ENCODE measurements around the gene BOLA2B.
"Not testable (repeated sequence)": the region's sequence is repeated elsewhere in the genome, so short reads cannot be mapped to it uniquely, and the experiment has no call there.

BOLA2B gene

GRCh38 chr16:30184096-30184890, 9.2 kb downstream of the BOLA2B start:
- DNase-seq: no peak

DNA sequence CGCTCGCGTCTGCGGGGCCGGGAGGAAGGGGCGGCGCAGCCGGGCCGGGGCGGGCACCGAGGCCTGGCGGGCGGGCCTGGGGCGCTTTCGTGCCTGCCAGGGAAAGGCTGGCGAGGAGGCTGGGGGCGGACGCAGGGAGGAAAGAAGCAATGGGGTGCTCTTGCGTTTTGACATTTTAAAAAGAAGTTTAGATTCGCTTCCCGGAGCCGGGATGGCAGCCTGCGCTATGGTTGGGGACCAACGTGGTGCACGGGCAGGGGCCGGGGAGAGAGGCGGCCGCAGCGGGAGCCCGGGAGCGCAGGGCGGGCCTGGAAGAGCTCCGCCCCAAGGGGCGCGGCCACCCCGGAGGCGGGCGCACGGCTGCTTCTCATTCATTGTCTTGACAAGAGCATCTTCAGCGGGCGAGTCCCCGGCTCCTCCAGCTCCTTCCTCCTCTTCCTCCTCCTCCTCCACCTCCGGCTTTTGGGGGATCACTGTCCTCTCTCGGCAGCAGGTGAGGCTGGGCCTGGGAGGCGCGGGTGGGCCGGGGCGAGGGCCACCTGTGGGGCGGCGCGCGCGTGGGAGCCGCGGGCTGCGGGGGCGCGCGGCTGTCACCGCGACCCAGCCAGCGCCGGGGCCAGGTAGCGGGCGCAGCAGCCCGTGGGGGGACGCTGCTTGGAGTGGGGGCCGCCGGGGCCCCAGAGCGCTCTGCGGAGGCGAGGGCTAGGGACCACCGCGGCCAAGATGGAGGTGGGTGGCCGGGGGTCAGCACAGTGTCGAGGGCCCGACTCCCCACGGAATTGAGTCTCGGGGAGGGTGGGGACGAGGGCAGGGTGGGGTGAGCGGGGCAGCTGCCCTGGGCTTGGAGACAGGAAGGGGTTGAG, 10.0 kb downstream of the BOLA2B start, which contains the start of gene CORO1A:
TSS of gene CORO1A (plus strand) at position 370 of the 863 bp plus-strand sequence. CDS start 1,608 bp downstream, outside the sequence.
- DNase-seq: no peak

DNA sequence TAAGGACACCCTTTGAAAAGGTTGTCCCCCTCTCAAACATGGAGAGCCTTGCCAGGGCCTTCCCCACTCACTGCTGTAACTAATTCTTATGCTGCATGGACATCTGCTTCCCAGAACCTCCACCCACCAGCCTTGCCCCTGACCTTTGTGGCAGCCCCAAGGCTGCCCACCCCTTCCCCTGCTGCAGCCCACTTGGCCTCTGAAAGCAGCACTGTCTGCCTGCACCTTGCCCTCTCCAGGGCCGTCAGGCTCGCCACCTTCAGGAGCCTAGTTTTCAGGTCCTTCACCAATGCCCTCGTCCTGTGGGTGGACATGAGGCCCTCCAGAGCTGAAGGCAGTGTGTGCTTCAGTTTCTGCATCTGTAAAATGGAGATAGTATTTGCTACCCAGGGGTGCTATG, 12.7 kb downstream of the BOLA2B start:
- no peak for DNase-seq

GRCh38 chr16:30179931-30180330, 13.5 kb downstream of the BOLA2B start:
- DNase-seq: no peak

GRCh38 chr16:30179195-30179594, 14.3 kb downstream of the BOLA2B start:
- no peak for DNase-seq

DNA sequence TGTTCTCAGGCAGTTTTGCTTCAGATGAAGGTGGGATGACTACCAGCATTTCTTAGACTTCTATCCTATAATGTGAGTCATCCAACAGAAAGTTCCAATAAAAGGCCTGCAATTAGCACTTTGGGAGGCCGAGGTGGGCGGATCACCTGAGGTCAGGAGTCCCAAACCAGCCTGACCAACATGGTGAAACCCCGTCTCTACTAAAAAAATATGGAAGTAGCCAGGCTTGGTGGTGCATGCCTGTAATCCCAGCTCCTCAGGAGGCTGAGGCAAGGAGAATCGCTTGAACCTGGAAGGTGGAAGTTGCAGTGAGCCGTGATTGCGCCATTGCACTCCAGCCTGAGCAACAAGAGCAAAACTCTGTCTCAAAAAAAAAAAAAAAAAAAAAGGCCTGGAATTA, 16.6 kb downstream of the BOLA2B start:
- not testable (repeated sequence) for DNase-seq

DNA sequence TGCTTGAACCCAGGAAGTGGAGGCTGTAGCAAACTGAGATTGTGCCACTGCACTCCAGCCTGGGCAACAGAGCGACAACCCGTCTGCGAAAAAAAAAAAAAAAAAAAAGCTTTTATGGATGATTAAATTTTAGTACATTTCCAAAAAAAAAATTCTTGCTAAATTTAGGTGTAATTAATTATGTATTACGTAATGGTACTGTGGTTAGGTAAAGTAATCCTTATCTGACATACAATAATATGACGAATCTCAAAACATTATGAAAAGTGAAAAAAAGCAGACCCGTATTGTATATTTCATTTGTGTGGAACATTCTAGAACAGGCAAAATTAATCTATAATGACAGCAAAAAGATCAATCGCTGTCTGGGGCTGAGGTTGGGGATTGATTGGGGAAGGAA, 20.4 kb downstream of the BOLA2B start:
- DNase-seq: no peak

GRCh38 chr16:30170145-30170544, 23.3 kb downstream of the BOLA2B start:
- DNase-seq: not testable (repeated sequence)

DNA sequence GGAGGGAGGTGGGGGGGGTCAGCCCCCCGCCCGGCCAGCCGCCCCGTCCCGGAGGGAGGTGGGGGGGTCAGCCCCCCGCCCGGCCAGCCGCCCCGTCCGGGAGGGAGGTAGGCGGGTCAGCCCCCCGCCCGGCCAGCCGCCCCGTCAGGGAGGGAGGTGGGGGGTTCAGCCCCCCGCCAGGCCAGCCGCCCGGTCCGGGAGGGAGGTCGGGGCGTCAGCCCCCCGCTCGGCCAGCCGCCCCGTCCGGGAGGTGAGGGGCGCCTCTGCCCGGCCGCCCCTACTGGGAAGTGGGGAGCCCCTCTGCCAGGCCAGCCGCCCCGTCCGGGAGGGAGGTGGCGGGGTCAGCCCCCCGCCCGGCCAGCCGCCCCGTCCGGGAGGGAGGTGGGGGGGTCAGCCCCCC, 24.1 kb downstream of the BOLA2B start:
- DNase-seq: not testable (repeated sequence)

GRCh38 chr16:30168746-30169145, 24.7 kb downstream of the BOLA2B start:
- DNase-seq: not testable (repeated sequence)

DNA sequence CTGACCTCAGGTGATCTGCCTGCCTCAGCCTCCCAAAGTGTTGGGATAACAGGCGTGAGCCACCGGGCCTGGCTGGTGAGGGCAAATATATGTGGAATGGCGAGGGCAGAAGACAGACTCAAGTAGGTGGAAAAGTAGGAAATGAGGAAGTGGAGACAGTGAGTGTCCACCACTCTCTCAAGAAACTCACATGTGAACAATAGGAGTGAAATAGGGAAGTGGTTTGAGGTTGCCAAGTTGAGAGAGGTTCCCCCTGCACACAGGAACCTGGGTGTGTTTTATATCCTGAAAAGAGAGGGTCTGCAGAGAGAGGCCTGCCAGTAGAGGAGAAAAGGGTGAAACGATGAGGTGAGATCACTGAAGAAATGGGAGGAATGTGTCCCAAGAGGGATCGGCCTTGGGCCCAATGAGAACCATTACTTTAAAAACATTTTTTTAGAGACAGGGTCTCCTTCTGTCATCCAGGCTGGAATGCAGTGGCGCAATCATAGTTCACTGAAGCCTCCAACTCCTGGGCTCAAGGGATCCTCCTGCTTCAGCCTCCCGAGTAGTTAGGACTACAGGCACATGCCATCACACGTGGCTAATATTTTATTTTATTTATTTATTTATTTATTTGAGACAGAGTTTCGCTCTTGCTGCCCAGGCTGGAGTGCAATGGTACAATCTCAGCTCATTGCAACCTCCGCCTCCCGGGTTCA, 27.1 kb downstream of the BOLA2B start:
- no peak for DNase-seq

DNA sequence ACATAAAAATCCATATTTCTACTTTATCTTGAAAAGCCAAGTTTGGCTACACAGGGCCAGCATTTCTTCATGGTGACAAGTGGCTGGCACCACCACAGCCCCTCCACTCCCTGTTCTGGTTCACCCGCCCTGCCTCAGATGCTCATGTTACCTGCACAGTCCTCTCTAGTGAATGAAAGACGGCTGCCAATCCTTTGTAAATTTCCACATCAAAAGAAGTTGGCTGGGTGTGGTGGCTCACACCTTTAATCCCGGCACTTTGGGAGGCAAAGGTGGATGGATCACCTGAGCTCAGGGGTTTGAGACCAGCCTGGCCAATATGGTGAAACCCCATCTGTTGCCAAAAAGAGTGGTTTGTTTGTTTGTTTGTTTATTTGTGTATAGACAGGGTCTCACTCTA, 29.9 kb downstream of the BOLA2B start:
- DNase-seq: no peak

DNA sequence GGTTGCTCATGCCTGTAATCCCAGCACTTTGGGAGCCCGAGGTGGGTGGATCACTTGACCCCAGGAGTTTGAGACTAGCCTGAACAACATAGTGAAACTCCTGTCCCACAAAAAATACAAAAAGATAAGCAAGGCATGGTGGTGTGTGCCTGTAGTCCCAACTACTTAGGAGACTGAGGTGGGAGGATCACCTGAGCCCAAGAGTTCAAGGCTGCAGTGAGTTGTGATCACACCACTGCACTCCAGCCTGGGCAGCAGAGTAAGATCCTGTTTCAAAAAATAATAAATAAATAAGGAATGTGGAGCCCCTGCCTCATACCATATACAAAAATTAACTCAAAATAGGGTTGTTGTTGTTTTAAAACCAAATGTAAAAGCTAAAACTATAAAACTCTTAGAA, 36.3 kb downstream of the BOLA2B start:
- DNase-seq: no peak

- DNase-seq: no peak
Observed at GRCh38 chr16:30155188-30155587, 38.3 kb downstream of the BOLA2B start.

DNA sequence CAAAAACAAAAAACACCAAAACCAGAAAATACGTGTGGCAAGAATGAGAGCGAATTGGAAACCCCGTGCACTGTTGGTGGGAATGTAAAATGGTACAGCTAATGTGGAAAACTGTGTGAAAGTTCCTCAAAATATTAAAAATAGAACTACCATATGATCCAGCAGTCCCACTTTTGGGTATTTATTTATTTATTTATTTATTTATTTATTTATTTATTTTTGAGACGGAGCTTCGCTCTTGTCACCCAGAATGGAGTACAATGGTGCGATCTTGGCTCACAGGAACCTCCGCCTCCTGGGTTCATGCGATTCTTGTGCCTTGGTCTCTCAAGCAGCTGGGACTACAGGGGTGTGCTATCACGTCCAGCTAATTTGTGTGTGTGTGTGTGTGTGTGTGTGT, 40.9 kb downstream of the BOLA2B start:
- no peak for DNase-seq

- no peak for DNase-seq
Observed at GRCh38 chr16:30151091-30151490, 42.4 kb downstream of the BOLA2B start.

DNA sequence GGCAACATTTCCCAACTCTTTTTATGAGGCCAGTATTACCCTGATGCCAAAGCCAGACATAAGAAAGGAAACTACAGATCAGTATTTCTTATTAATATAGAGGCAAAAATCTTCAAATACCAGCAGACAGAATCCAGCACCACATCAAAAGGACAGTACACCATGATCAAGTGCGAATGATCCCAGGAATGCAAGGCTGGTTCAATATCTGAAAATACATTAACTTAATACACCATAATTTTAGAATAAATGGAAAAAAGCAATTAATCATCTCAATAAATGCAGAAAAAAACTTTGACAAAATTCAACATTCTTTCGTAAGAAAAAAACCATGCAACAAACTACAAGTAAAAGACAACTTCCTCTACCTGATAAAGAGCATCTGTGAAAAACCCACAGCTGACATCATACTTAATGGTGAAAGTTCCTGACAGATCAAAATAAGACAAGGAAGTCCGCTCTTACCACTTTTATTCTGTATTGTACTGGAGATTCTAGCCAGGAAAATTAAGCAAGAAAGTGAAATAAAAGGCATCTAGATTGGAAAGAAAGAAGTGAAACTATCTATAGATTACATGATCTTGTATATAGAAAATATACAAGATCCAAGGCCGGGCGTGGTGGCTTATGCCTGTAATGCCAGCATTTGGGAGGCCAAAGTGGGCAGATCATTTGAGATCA, 44.1 kb downstream of the BOLA2B start:
- DNase-seq: no peak

- DNase-seq: no peak
Observed at GRCh38 chr16:30147843-30148510, 45.5 kb downstream of the BOLA2B start.

DNA sequence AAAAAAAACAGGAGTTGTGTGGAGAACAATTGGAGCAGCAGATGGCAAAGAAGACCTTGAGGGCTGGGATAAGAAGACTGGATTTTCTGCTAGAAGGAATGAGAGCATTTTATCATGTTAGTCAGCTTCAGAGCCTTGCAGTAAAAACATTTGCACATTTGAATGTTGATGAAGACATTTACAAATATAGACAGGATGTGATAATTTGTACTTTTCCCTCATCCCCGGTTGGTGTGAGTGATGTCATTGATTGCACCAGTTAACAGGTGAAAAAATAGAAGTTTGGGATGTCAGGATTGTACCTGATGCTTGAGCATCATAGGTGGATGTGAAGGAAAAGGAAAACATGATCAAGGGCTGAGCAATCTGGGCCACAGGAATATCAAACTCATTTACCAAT, 47.8 kb downstream of the BOLA2B start:
- DNase-seq: no peak

- DNase-seq: no peak
Observed at GRCh38 chr16:30144917-30145316, 48.5 kb downstream of the BOLA2B start.

- DNase-seq: no peak
Observed at GRCh38 chr16:30144017-30144416, 49.4 kb downstream of the BOLA2B start.

- no peak for DNase-seq
Observed at GRCh38 chr16:30143347-30143702, 50.1 kb downstream of the BOLA2B start.

All from DMS 273 treated with DMSO at 0.1 percent for 48 hours (cell line).